ENCODE measurements around the gene TNKS1BP1.

- TF ChIP-seq ASH1L (IDR thresholded peaks at IDR 0.05; ENCODE audit: borderline replicate concordance, low read depth, partially characterized antibody) (no peak), KLF6 (CRISPR knock-in tag; IDR thresholded peaks at IDR 0.05; ENCODE audit: borderline replicate concordance) (no peak), CSDE1 (IDR thresholded peaks at IDR 0.05) (no peak), CBFB (CRISPR knock-in tag; IDR thresholded peaks at IDR 0.05) (no peak), ZNF407 (IDR thresholded peaks at IDR 0.05; ENCODE audit: low read depth) (no peak), KDM2B (CRISPR knock-in tag; IDR thresholded peaks at IDR 0.05) (no peak), CTCF (IDR thresholded peaks at IDR 0.05 in 2 of 3, conservative IDR thresholded peaks at IDR 0.05 in 1 of 3; ENCODE audit: insufficient read depth in 2 of 3, low read depth in 1 of 3, low read length in 3 of 3) (no peak), ZKSCAN8 (CRISPR knock-in tag; IDR thresholded peaks at IDR 0.05) (no peak), MNT (conservative IDR thresholded peaks at IDR 0.05) (no peak), PURB (CRISPR knock-in tag; IDR thresholded peaks at IDR 0.05; ENCODE audit: low read depth) (no peak), CHD2 (IDR thresholded peaks at IDR 0.05; ENCODE audit: low read depth, low read length) (no peak), THAP12 (CRISPR knock-in tag; IDR thresholded peaks at IDR 0.05) (no peak), POLR2A (conservative IDR thresholded peaks at IDR 0.05) (no peak)
These were observed 49.2 kb downstream of the TNKS1BP1 start for GRCh38 chr11:57275582-57275981.

Measured in K562 (cell line).